CD4-positive, alpha-beta T cell treated with Interleukin-6 at 100 ng/mL for 8 hours (primary cell): ENCODE measurements around the gene UFSP2.

ENCODE experiments used
- DNase-seq: peaks from one replicate; pipeline ENCODE4 v3.0.0-alpha.2; 2020; ENCODE audit warnings: mixed read lengths, low spot score

The UFSP2 gene

GRCh38 chr4:185352202-185352601 lies 73.6 kb downstream of the UFSP2 start:
- DNase-seq: no peak

- no peak for DNase-seq
These were observed 74.1 kb downstream of the UFSP2 start for GRCh38 chr4:185351691-185352090.
